VCaP (cell line): ENCODE results near the gene RC3H1.

Experiments used
- H3K27ac ChIP-seq: fragments of 450-650 bp; 2 replicates; pipeline ENCODE4 v1.5.1; 2017
- TF ChIP-seq, protein P1 (sequence below): fragments of 450-650 bp; conservative IDR thresholded peaks from 2 replicates; pipeline ENCODE4 v1.5.1; 2017; ENCODE audit warnings: mild to moderate bottlenecking, moderate library complexity

Gene RC3H1

DNA sequence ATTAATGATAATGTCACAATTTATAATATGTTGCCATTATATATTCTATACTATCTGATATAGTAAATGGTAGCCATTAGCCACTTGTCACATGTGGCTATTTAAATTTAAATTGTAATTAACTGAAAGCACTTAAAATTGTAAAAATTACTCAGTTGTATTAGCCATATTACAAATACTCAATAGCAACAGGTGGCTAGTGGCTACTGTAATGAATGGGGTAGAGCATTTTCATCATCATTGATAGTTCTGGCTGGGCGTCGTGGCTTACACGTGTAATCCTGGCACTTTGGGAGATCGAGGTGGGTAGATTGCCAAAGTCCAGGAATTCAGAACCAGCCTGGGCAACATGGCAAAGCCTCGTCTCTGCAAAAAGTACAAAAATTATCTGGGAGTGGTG, 137.5 kb downstream of the RC3H1 start:
- TF ChIP-seq, protein P1, sequence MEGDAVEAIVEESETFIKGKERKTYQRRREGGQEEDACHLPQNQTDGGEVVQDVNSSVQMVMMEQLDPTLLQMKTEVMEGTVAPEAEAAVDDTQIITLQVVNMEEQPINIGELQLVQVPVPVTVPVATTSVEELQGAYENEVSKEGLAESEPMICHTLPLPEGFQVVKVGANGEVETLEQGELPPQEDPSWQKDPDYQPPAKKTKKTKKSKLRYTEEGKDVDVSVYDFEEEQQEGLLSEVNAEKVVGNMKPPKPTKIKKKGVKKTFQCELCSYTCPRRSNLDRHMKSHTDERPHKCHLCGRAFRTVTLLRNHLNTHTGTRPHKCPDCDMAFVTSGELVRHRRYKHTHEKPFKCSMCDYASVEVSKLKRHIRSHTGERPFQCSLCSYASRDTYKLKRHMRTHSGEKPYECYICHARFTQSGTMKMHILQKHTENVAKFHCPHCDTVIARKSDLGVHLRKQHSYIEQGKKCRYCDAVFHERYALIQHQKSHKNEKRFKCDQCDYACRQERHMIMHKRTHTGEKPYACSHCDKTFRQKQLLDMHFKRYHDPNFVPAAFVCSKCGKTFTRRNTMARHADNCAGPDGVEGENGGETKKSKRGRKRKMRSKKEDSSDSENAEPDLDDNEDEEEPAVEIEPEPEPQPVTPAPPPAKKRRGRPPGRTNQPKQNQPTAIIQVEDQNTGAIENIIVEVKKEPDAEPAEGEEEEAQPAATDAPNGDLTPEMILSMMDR, result no peak
- no peak overlapping the region for H3K27ac ChIP-seq
